Erythroblast (primary cell): ENCODE data around the gene BSPH1.

Experiments used
- GATA1 ChIP-seq: IDR thresholded peaks from 2 replicates; pipeline ENCODE4 v1.6.1; 2011; ENCODE audit warnings: low read depth, mild to moderate bottlenecking, control low read depth, low read length, moderate library complexity
- POLR2A ChIP-seq: IDR thresholded peaks from 2 replicates; pipeline ENCODE4 v1.6.1; 2011; ENCODE audit warnings: mild to moderate bottlenecking, low read length

DNA sequence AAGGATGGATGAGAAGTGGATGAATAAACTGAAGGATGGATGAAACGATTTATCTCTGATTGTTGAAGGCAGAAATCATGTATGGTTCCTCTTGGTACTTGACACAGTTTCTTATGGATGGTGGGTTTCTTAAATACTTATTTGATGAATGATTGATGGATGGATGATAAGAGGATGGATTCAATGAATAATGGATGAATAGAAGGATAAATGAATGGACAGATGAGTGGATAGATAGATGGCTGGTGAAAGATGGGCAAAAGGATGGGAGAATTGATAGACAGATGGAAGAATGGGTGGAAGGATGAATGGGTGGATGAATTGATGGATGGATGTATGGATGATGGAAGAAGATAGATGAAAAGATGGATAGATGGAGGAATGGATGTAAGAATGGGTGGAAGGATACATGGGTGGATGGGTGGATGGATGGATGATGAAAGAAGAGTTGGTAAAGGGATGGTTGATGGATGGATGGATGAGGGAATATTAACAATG lies 4.3 kb upstream of the BSPH1 start:
- TF ChIP-seq POLR2A, result no peak
- no peak for TF ChIP-seq GATA1
